WTC11 (cell line): ENCODE data around the gene MYBPH.

Experiments used
- ATF3 ChIP-seq: sonication (generic); formaldehyde crosslinking; conservative IDR thresholded peaks from 2 replicates; pipeline ENCODE4 v1.8.1; 2022; ENCODE audit warnings: mild to moderate bottlenecking, missing genetic modification reagents
- GABPB1 ChIP-seq: sonication (generic); formaldehyde crosslinking; IDR thresholded peaks from 2 replicates; pipeline ENCODE4 v1.8.1; 2023; ENCODE audit warnings: mild to moderate bottlenecking, missing genetic modification reagents
- HMGA2 ChIP-seq: fragments of 250-450 bp; sonication (Bioruptor Pico); IDR thresholded peaks from 2 replicates; pipeline ENCODE4 v1.4.0; 2021; ENCODE audit warnings: mild to moderate bottlenecking, moderate library complexity
- MXD4 ChIP-seq: fragments of 250-450 bp; sonication (Bioruptor Pico); IDR thresholded peaks from 2 replicates; pipeline ENCODE4 v1.8.0; 2021; ENCODE audit warnings: mild to moderate bottlenecking, moderate library complexity, borderline replicate concordance
- TCF7 ChIP-seq: sonication (generic); formaldehyde crosslinking; IDR thresholded peaks from 2 replicates; pipeline ENCODE4 v1.8.0; 2022; ENCODE audit warnings: mild to moderate bottlenecking, low read depth, missing genetic modification reagents, moderate library complexity
- ZNF512 ChIP-seq: sonication (generic); formaldehyde crosslinking; IDR thresholded peaks from 2 replicates; pipeline ENCODE4 v1.8.1; 2022; ENCODE audit warnings: missing genetic modification reagents, borderline replicate concordance
- TF ChIP-seq, protein P1 (sequence below): fragments of 200-600 bp; IDR thresholded peaks from 2 replicates; pipeline ENCODE4 v1.8.0; 2022; ENCODE audit warnings: antibody characterized with exemption
- TF ChIP-seq, protein P2 (sequence below): sonication (generic); formaldehyde crosslinking; IDR thresholded peaks from 2 replicates; pipeline ENCODE4 v1.8.1; 2023; ENCODE audit warnings: mild to moderate bottlenecking, missing genetic modification reagents
- TF ChIP-seq, protein P3 (sequence below): sonication (generic); formaldehyde crosslinking; IDR thresholded peaks from 2 replicates; pipeline ENCODE4 v1.8.0; 2023; ENCODE audit warnings: missing genetic modification reagents

DNA sequence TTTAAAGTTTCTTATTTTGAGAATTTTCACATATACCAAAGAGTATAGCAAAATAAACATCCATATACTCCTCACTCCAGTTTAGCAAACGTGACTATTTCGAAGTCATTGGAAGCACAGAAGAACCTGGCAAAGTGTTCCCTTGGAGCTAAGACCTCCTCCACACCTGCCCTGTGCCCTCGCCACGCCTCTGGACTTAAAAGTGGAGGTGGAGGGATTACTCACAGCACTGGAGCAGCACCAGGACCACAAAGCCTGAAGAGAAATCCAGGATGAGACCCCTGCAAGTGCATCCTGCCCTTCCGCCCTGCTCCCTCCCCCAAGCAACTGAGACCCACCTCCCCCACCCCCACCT is 10.4 kb upstream of the MYBPH start:
- TF ChIP-seq, protein P1, sequence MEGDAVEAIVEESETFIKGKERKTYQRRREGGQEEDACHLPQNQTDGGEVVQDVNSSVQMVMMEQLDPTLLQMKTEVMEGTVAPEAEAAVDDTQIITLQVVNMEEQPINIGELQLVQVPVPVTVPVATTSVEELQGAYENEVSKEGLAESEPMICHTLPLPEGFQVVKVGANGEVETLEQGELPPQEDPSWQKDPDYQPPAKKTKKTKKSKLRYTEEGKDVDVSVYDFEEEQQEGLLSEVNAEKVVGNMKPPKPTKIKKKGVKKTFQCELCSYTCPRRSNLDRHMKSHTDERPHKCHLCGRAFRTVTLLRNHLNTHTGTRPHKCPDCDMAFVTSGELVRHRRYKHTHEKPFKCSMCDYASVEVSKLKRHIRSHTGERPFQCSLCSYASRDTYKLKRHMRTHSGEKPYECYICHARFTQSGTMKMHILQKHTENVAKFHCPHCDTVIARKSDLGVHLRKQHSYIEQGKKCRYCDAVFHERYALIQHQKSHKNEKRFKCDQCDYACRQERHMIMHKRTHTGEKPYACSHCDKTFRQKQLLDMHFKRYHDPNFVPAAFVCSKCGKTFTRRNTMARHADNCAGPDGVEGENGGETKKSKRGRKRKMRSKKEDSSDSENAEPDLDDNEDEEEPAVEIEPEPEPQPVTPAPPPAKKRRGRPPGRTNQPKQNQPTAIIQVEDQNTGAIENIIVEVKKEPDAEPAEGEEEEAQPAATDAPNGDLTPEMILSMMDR: no peak
- TF ChIP-seq GABPB1 (CRISPR knock-in tag) (no peak), TCF7 (CRISPR knock-in tag) (no peak), MXD4 (CRISPR knock-in tag) (no peak), ZNF512 (CRISPR knock-in tag) (no peak), HMGA2 (CRISPR knock-in tag) (no peak), ATF3 (CRISPR knock-in tag) (no peak)
- TF ChIP-seq, protein P2, sequence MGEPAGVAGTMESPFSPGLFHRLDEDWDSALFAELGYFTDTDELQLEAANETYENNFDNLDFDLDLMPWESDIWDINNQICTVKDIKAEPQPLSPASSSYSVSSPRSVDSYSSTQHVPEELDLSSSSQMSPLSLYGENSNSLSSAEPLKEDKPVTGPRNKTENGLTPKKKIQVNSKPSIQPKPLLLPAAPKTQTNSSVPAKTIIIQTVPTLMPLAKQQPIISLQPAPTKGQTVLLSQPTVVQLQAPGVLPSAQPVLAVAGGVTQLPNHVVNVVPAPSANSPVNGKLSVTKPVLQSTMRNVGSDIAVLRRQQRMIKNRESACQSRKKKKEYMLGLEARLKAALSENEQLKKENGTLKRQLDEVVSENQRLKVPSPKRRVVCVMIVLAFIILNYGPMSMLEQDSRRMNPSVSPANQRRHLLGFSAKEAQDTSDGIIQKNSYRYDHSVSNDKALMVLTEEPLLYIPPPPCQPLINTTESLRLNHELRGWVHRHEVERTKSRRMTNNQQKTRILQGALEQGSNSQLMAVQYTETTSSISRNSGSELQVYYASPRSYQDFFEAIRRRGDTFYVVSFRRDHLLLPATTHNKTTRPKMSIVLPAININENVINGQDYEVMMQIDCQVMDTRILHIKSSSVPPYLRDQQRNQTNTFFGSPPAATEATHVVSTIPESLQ (CRISPR knock-in tag): no peak
- TF ChIP-seq, protein P3, sequence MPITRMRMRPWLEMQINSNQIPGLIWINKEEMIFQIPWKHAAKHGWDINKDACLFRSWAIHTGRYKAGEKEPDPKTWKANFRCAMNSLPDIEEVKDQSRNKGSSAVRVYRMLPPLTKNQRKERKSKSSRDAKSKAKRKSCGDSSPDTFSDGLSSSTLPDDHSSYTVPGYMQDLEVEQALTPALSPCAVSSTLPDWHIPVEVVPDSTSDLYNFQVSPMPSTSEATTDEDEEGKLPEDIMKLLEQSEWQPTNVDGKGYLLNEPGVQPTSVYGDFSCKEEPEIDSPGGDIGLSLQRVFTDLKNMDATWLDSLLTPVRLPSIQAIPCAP (CRISPR knock-in tag): no peak
